IMR-90 (cell line): ENCODE data around the gene MFSD2B.

Source experiments
- CTCF ChIP-seq: conservative IDR thresholded peaks from 2 replicates; pipeline ENCODE4 v1.5.1; 2012; ENCODE audit warnings: mild to moderate bottlenecking, low read depth, low read length, improper control_type of control experiment
- RFX5 ChIP-seq: IDR thresholded peaks from 2 replicates; pipeline ENCODE4 v1.8.0; 2012; ENCODE audit warnings: low read depth, mild to moderate bottlenecking, low read length, moderate library complexity

GRCh38 chr2:24021122-24021998, 11.5 kb downstream of the MFSD2B start:
- TF ChIP-seq CTCF (peak; percentile 11; the same call in 1 of the 2 replicates), RFX5 (no peak)
